Ishikawa (cell line): ENCODE measurements around the gene LRP8.

Experiments
- EGR1 ChIP-seq: IDR thresholded peaks from 2 replicates; pipeline ENCODE4 v1.6.1; 2012
- EP300 ChIP-seq: IDR thresholded peaks from 2 replicates; pipeline ENCODE4 v1.6.1; 2012; ENCODE audit warnings: borderline replicate concordance
- RAD21 ChIP-seq: IDR thresholded peaks from 2 replicates; pipeline ENCODE4 v1.6.1; 2012; ENCODE audit warnings: low read depth
- TF ChIP-seq, protein P1 (sequence below): IDR thresholded peaks from 2 replicates; pipeline ENCODE4 v1.6.1; 2012
- TF ChIP-seq, protein P2 (sequence below): IDR thresholded peaks from 2 replicates; pipeline ENCODE4 v1.6.1; 2012; ENCODE audit warnings: low read depth, mild to moderate bottlenecking

GRCh38 chr1:53195246-53196016 lies 132.4 kb downstream of the LRP8 start:
- no peak for TF ChIP-seq EP300
- TF ChIP-seq RAD21, result no peak
- TF ChIP-seq, protein P1, sequence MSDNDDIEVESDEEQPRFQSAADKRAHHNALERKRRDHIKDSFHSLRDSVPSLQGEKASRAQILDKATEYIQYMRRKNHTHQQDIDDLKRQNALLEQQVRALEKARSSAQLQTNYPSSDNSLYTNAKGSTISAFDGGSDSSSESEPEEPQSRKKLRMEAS, result no peak
- no peak for TF ChIP-seq EGR1
- TF ChIP-seq, protein P2, sequence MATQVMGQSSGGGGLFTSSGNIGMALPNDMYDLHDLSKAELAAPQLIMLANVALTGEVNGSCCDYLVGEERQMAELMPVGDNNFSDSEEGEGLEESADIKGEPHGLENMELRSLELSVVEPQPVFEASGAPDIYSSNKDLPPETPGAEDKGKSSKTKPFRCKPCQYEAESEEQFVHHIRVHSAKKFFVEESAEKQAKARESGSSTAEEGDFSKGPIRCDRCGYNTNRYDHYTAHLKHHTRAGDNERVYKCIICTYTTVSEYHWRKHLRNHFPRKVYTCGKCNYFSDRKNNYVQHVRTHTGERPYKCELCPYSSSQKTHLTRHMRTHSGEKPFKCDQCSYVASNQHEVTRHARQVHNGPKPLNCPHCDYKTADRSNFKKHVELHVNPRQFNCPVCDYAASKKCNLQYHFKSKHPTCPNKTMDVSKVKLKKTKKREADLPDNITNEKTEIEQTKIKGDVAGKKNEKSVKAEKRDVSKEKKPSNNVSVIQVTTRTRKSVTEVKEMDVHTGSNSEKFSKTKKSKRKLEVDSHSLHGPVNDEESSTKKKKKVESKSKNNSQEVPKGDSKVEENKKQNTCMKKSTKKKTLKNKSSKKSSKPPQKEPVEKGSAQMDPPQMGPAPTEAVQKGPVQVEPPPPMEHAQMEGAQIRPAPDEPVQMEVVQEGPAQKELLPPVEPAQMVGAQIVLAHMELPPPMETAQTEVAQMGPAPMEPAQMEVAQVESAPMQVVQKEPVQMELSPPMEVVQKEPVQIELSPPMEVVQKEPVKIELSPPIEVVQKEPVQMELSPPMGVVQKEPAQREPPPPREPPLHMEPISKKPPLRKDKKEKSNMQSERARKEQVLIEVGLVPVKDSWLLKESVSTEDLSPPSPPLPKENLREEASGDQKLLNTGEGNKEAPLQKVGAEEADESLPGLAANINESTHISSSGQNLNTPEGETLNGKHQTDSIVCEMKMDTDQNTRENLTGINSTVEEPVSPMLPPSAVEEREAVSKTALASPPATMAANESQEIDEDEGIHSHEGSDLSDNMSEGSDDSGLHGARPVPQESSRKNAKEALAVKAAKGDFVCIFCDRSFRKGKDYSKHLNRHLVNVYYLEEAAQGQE, result no peak
